HCT116 (cell line): ENCODE results near the gene FAAP100. TPM values are rescaled to one million over a fixed set of nuclear protein-coding genes. Genes with fewer than 3 reads are reported as not detected.

ENCODE experiments used
- ATAC-seq: fragments of 200-7000 bp; cut with Tn5 transposase; 2 replicates; pipeline ENCODE4 v1.9.1; 2020; ENCODE audit warnings: mild to moderate bottlenecking, moderate library complexity
- BruUV-seq: library from RNA; stranded (reverse); fragments of 400-500 nt; replicated peaks from 2 replicates; lab custom pipeline; 2021; lab: Mats Ljungman, UMichigan
- CTCF ChIA-PET: fragments of 300-600 bp; sonication (Branson Sonifier 250); formaldehyde crosslinking; loops from one replicate; lab custom pipeline; 2021; ENCODE audit warnings: antibody characterized with exemption; lab: Charles Lee
- POLR2A ChIA-PET: fragments of 300-600, 350-600 bp; sonication (Branson Sonifier 250); formaldehyde crosslinking; loops from one replicate; lab custom pipeline; 2021; ENCODE audit warnings: antibody characterized with exemption; lab: Charles Lee
- RAD21 ChIA-PET, 2 experiments: fragments of 300-600 bp; sonication (Branson Sonifier 250); formaldehyde crosslinking; loops; one replicate each; lab custom pipeline; 2023; ENCODE audit warnings: low total read pairs in 2 of 2; ENCODE audit not compliant: uncharacterized antibody in 2 of 2, unreplicated experiment in 2 of 2, low non-redundant PET in 1 of 2; lab: Charles Lee
- DNase-seq: peaks from one replicate; pipeline ENCODE4 v3.0.0-alpha.2; 2010; ENCODE audit warnings: low read depth, low spot score
- H2AFZ ChIP-seq: fragments of 200-600 bp; shearing (Covaris generic), sonication (generic); 2 replicates; pipeline ENCODE4 v1.6.1; 2017; ENCODE audit warnings: low read depth, mixed run types, mixed read lengths, antibody characterized with exemption, low read length; ENCODE audit not compliant: poor library complexity, severe bottlenecking
- H3K27ac ChIP-seq: 2 replicates; pipeline ENCODE4 v1.5.1; 2012; ENCODE audit warnings: low read depth, low read length
- H3K27me3 ChIP-seq: fragments of 200-600 bp; sonication (generic); 2 replicates; pipeline ENCODE4 v1.6.1; 2016; ENCODE audit warnings: mixed run types, low read length, mixed read lengths; ENCODE audit not compliant: insufficient read depth
- H3K36me3 ChIP-seq, 2 experiments: fragments of 200-500 bp in 1 of 2; fragments of 200-600 bp in 1 of 2; sonication (Bioruptor generic) in 1 of 2; sonication (generic) in 1 of 2; 2 replicates each; pipeline versions ENCODE4 v1.5.1 to v1.6.1; 2014 to 2016; ENCODE audit warnings: low read length in 2 of 2, inconsistent platforms in 1 of 2, mixed read lengths in 1 of 2, mixed run types in 1 of 2; ENCODE audit not compliant: insufficient read depth in 2 of 2, control insufficient read depth in 1 of 2
- H3K4me1 ChIP-seq, 2 experiments: fragments of 200-600 bp in 1 of 2; sonication (generic) in 1 of 2; 2 replicates each; pipeline versions ENCODE4 v1.5.1 to v1.6.1; 2012 to 2017; ENCODE audit warnings: low read length in 2 of 2, inconsistent platforms in 1 of 2, mild to moderate bottlenecking in 1 of 2, mixed read lengths in 1 of 2, mixed run types in 1 of 2, moderate library complexity in 1 of 2; ENCODE audit not compliant: insufficient read depth in 2 of 2, control insufficient read depth in 1 of 2
- H3K4me2 ChIP-seq: fragments of 200-600 bp; sonication (generic); 2 replicates; pipeline ENCODE4 v1.6.1; 2017; ENCODE audit warnings: mixed run types, low read length, mixed read lengths
- H3K4me3 ChIP-seq, 2 experiments: fragments of 200-600 bp in 1 of 2; sonication (generic) in 1 of 2; replicated peaks in 1 of 2; 2 replicates each; pipeline ENCODE4 v1.5.1; 2011 to 2016; ENCODE audit warnings: low read length in 2 of 2, control low read depth in 1 of 2, low read depth in 1 of 2, mild to moderate bottlenecking in 1 of 2, mixed read lengths in 1 of 2, mixed run types in 1 of 2
- H3K79me2 ChIP-seq: fragments of 200-600 bp; sonication (generic); 2 replicates; pipeline ENCODE4 v1.6.1; 2017; ENCODE audit warnings: mild to moderate bottlenecking, mixed run types, low read length, moderate library complexity, mixed read lengths; ENCODE audit not compliant: insufficient read depth
- H3K9ac ChIP-seq: fragments of 200-600 bp; sonication (generic); 2 replicates; pipeline ENCODE4 v1.6.1; 2016; ENCODE audit warnings: low read length, mixed read lengths
- H3K9me2 ChIP-seq: fragments of 200-600 bp; sonication (generic), shearing (Covaris generic); 2 replicates; pipeline ENCODE4 v1.6.1; 2017; ENCODE audit warnings: mixed run types, mild to moderate bottlenecking, moderate library complexity; ENCODE audit not compliant: insufficient read depth
- H3K9me3 ChIP-seq, 2 experiments: fragments of 200-500 bp in 1 of 2; fragments of 200-600 bp in 1 of 2; sonication (Bioruptor generic) in 1 of 2; sonication (generic) in 1 of 2; 2 replicates each; pipeline ENCODE4 v1.6.1; 2014 to 2017; ENCODE audit warnings: low read length in 2 of 2, mixed read lengths in 2 of 2, inconsistent platforms in 1 of 2, low read depth in 1 of 2, mild to moderate bottlenecking in 1 of 2, mixed run types in 1 of 2, moderate library complexity in 1 of 2; ENCODE audit not compliant: control insufficient read depth in 1 of 2, insufficient read depth in 1 of 2
- H4K20me1 ChIP-seq: fragments of 200-600 bp; sonication (generic), shearing (Covaris generic); 2 replicates; pipeline ENCODE4 v1.6.1; 2017; ENCODE audit warnings: mixed run types, mild to moderate bottlenecking, moderate library complexity; ENCODE audit not compliant: insufficient read depth
- CEBPB ChIP-seq: IDR thresholded peaks from 2 replicates; pipeline ENCODE4 v1.6.1; 2012; ENCODE audit warnings: low read depth
- EZH2 ChIP-seq: fragments of 200-600 bp; sonication (generic); IDR thresholded peaks from 2 replicates; pipeline ENCODE4 v1.6.1; 2017; ENCODE audit warnings: antibody characterized with exemption, mixed run types
- EZH2phosphoT487 ChIP-seq: fragments of 200-600 bp; IDR thresholded peaks from 2 replicates; pipeline ENCODE4 v1.6.1; 2018; ENCODE audit warnings: antibody characterized with exemption, borderline replicate concordance
- FOSL1 ChIP-seq: IDR thresholded peaks from 2 replicates; pipeline ENCODE4 v1.6.1; 2012; ENCODE audit warnings: low read depth
- JUND ChIP-seq: IDR thresholded peaks from 2 replicates; pipeline ENCODE4 v1.6.1; 2012
- POLR2A ChIP-seq: IDR thresholded peaks from 2 replicates; pipeline ENCODE4 v1.7.0; 2011; ENCODE audit warnings: borderline replicate concordance; ENCODE audit not compliant: insufficient read depth, insufficient read length; ENCODE audit errors: extremely low read depth
- SP1 ChIP-seq: IDR thresholded peaks from 2 replicates; pipeline ENCODE4 v1.6.1; 2012; ENCODE audit warnings: low read depth
- SRF ChIP-seq: IDR thresholded peaks from 2 replicates; pipeline ENCODE4 v1.6.1; 2012; ENCODE audit warnings: low read depth
- YY1 ChIP-seq: IDR thresholded peaks from 2 replicates; pipeline ENCODE4 v1.6.1; 2011; ENCODE audit warnings: low read length, low read depth, moderate library complexity, mild to moderate bottlenecking; ENCODE audit not compliant: insufficient replicate concordance; ENCODE audit errors: extremely low read depth
- ZFX ChIP-seq: fragments of 450-650 bp; IDR thresholded peaks from 2 replicates; pipeline ENCODE4 v1.6.1; 2017
- intact Hi-C: fragments of 100-400 bp; cut with micrococcal nuclease; formaldehyde crosslinking; loops from 2 replicates; pipeline ENCODE4 v1.10.0; 2022
- total RNA-seq: library from RNA; stranded (reverse); gene quantifications from one replicate; pipeline ENCODE4 v1.2.1, GENCODE V29; 2021; ENCODE audit not compliant: unreplicated experiment
- TF ChIP-seq, protein P1 (sequence below): IDR thresholded peaks from 2 replicates; pipeline ENCODE4 v1.6.1; 2012; ENCODE audit warnings: low read depth
- TF ChIP-seq, protein P2 (sequence below), 3 experiments: fragments of 200-600 bp in 1 of 3; sonication (generic) in 1 of 3; IDR thresholded peaks in 2 of 3; conservative IDR thresholded peaks in 1 of 3; 2 replicates each; pipeline ENCODE4 v1.5.1; 2012 to 2017; ENCODE audit warnings: low read depth in 2 of 3, low read length in 2 of 3, antibody characterized with exemption in 1 of 3, borderline replicate concordance in 1 of 3, control low read depth in 1 of 3, mild to moderate bottlenecking in 1 of 3, mixed read lengths in 1 of 3, mixed run types in 1 of 3, moderate library complexity in 1 of 3; ENCODE audit not compliant: insufficient read depth in 1 of 3
- TF ChIP-seq, protein P3 (sequence below): IDR thresholded peaks from 2 replicates; pipeline ENCODE4 v1.6.1; 2012
- TF ChIP-seq, protein P4 (sequence below): IDR thresholded peaks from 2 replicates; pipeline ENCODE4 v1.6.1; 2011; ENCODE audit warnings: mild to moderate bottlenecking, low read length, moderate library complexity; ENCODE audit not compliant: insufficient replicate concordance; ENCODE audit errors: extremely low read depth

FAAP100 gene
- total RNA-seq, 1 experiment from 2014 or later = 53.4 TPM

DNA sequence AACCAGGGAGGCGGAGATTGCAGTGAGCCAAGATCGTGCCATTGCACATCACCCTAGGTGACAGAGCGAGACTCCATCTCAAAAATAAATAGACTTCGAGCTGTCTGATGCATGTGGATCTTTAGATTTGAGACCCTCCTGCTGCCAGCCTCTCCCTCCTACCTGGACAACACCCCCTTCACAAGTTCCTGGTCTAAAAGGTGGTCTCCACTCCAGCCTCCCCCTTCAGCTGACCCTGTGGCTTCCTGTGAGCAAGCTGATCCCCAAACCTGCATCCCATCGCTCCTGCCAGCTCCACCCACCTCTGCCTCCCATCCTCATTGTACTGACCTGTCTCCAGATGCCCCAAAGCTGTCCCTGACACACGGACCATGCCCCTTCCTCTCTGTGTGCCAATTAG lies 27.1 kb upstream of the FAAP100 start:
- BruUV-seq = no TSS peak
- H3K9ac ChIP-seq = no peak overlapping the region
- H3K27ac ChIP-seq = no peak overlapping the region
- ChIA-PET CTCF (no interaction called here), RAD21 (no interaction called here), POLR2A (no interaction called here)
- no peak overlapping the region for H3K4me3 ChIP-seq
- H3K9me2 ChIP-seq = no peaks in the 10 kb centered on the region
- H3K79me2 ChIP-seq = peaks cover 68% of the 10 kb centered on the region; the same call in 1 of the 2 replicates
- intact Hi-C loops = no loop called here
- DNase-seq (no peak), ATAC-seq (no peak)
- H3K4me2 ChIP-seq = no peak overlapping the region
- peaks cover 41 to 60% of the 10 kb centered on the region in 2 experiments for H3K36me3 ChIP-seq
- H3K4me1 ChIP-seq = peaks cover 24 to 42% of the 10 kb centered on the region in 2 experiments
- H3K27me3 ChIP-seq = no peaks in the 10 kb centered on the region
- no peak for TF ChIP-seq SRF
- TF ChIP-seq ZFX = no peak
- no peak for TF ChIP-seq YY1
- no peak for TF ChIP-seq POLR2A
- TF ChIP-seq, protein P1, sequence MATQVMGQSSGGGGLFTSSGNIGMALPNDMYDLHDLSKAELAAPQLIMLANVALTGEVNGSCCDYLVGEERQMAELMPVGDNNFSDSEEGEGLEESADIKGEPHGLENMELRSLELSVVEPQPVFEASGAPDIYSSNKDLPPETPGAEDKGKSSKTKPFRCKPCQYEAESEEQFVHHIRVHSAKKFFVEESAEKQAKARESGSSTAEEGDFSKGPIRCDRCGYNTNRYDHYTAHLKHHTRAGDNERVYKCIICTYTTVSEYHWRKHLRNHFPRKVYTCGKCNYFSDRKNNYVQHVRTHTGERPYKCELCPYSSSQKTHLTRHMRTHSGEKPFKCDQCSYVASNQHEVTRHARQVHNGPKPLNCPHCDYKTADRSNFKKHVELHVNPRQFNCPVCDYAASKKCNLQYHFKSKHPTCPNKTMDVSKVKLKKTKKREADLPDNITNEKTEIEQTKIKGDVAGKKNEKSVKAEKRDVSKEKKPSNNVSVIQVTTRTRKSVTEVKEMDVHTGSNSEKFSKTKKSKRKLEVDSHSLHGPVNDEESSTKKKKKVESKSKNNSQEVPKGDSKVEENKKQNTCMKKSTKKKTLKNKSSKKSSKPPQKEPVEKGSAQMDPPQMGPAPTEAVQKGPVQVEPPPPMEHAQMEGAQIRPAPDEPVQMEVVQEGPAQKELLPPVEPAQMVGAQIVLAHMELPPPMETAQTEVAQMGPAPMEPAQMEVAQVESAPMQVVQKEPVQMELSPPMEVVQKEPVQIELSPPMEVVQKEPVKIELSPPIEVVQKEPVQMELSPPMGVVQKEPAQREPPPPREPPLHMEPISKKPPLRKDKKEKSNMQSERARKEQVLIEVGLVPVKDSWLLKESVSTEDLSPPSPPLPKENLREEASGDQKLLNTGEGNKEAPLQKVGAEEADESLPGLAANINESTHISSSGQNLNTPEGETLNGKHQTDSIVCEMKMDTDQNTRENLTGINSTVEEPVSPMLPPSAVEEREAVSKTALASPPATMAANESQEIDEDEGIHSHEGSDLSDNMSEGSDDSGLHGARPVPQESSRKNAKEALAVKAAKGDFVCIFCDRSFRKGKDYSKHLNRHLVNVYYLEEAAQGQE = no peak
- TF ChIP-seq FOSL1 = no peak
- no peak for TF ChIP-seq CEBPB
- TF ChIP-seq, protein P2, sequence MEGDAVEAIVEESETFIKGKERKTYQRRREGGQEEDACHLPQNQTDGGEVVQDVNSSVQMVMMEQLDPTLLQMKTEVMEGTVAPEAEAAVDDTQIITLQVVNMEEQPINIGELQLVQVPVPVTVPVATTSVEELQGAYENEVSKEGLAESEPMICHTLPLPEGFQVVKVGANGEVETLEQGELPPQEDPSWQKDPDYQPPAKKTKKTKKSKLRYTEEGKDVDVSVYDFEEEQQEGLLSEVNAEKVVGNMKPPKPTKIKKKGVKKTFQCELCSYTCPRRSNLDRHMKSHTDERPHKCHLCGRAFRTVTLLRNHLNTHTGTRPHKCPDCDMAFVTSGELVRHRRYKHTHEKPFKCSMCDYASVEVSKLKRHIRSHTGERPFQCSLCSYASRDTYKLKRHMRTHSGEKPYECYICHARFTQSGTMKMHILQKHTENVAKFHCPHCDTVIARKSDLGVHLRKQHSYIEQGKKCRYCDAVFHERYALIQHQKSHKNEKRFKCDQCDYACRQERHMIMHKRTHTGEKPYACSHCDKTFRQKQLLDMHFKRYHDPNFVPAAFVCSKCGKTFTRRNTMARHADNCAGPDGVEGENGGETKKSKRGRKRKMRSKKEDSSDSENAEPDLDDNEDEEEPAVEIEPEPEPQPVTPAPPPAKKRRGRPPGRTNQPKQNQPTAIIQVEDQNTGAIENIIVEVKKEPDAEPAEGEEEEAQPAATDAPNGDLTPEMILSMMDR (IDR thresholded peaks at IDR 0.05 in 2 of 3, conservative IDR thresholded peaks at IDR 0.05 in 1 of 3; ENCODE audit: borderline replicate concordance in 1 of 3, insufficient read depth in 1 of 3, low read depth in 2 of 3, low read length in 2 of 3) = no peak
- TF ChIP-seq EZH2phosphoT487 = no peak
- no peak for TF ChIP-seq SP1
- TF ChIP-seq, protein P3, sequence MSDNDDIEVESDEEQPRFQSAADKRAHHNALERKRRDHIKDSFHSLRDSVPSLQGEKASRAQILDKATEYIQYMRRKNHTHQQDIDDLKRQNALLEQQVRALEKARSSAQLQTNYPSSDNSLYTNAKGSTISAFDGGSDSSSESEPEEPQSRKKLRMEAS = no peak
- TF ChIP-seq, protein P4, sequence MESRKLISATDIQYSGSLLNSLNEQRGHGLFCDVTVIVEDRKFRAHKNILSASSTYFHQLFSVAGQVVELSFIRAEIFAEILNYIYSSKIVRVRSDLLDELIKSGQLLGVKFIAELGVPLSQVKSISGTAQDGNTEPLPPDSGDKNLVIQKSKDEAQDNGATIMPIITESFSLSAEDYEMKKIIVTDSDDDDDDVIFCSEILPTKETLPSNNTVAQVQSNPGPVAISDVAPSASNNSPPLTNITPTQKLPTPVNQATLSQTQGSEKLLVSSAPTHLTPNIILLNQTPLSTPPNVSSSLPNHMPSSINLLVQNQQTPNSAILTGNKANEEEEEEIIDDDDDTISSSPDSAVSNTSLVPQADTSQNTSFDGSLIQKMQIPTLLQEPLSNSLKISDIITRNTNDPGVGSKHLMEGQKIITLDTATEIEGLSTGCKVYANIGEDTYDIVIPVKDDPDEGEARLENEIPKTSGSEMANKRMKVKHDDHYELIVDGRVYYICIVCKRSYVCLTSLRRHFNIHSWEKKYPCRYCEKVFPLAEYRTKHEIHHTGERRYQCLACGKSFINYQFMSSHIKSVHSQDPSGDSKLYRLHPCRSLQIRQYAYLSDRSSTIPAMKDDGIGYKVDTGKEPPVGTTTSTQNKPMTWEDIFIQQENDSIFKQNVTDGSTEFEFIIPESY = no peak
- TF ChIP-seq EZH2 = no peak
- no peak for TF ChIP-seq JUND
- no peaks in the 10 kb centered on the region for H3K9me3 ChIP-seq
- H4K20me1 ChIP-seq = peaks cover 8% of the 10 kb centered on the region; the same call in 1 of the 2 replicates
- H2AFZ ChIP-seq = no peak overlapping the region
